ENCODE data around the gene STX10.
A peak's percentile ranks its signal among the peaks of the same experiment; 100 is the strongest.
"Not testable (repeated sequence)": the region's sequence is repeated elsewhere in the genome, so short reads cannot be mapped to it uniquely, and the experiment has no call there.

Gene STX10

DNA sequence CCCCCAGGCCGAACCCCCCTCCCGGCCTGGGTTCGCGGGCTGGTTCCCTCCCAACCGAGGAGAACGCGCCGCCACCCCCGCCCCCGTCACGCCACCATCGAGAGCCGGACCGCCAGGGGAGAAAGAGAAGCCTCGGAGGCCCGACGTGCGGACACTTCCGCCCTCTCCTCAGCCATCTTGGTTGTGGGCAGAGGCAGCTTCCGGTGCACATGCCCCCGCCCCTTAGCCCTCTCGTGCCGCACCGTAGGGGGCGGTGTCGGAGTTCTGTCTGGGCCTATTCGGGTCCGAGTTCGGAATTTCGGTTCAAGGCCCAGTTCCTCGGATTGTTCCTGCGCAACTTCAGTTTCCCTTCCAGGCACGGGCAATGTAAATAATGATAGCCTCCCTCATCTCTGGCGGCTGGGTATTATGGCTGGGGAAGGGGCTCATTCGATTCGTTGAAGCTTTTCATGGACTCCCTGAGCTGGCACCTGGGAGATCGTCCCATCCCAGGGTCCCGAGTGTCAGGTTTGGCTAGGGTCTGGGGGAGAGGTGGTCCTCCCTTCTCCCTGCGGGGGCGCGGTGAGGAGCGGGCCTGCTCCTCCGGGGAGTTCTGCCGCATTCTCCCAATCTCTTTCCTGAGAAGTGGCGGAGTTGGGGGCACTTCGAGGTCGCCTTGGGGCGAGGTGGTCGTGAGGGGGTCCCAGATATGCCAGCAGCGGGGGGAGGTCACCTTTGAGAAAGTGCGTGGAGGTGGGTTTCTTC, at the start of gene STX10, which contains the start of gene IER2:
TSS of gene STX10 (minus strand) at position 189 of the 744 bp plus-strand sequence. CDS start 202 bp downstream, outside the sequence.
TSS of gene IER2 (plus strand) at position 225 of the 744 bp plus-strand sequence. CDS start 2,776 bp downstream, outside the sequence.
- FAIRE-seq: peak; percentile 79

DNA sequence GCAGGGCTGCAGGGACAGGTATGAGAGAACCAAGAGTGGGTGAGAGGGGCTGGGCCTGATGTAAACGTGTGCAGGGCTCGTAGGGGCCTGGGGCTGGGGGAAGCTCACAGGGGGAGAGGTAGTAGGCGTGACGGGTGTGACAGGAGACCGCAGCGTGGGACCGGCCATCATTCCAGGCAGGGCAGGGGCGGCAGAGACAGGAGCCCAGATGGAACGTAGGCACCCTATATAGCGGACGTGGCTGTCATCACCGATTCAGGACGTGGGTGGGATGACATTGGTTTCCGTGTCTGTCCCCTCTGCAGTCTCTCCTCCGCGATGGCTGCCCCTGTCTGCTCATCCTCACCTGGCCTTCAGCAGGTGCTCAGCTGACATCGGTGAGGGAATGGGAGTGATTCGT, 48.5 kb upstream of the STX10 start:
- FAIRE-seq: no peak

GRCh38 chr19:13195678-13196077, 45.5 kb upstream of the STX10 start:
- no peak for FAIRE-seq

DNA sequence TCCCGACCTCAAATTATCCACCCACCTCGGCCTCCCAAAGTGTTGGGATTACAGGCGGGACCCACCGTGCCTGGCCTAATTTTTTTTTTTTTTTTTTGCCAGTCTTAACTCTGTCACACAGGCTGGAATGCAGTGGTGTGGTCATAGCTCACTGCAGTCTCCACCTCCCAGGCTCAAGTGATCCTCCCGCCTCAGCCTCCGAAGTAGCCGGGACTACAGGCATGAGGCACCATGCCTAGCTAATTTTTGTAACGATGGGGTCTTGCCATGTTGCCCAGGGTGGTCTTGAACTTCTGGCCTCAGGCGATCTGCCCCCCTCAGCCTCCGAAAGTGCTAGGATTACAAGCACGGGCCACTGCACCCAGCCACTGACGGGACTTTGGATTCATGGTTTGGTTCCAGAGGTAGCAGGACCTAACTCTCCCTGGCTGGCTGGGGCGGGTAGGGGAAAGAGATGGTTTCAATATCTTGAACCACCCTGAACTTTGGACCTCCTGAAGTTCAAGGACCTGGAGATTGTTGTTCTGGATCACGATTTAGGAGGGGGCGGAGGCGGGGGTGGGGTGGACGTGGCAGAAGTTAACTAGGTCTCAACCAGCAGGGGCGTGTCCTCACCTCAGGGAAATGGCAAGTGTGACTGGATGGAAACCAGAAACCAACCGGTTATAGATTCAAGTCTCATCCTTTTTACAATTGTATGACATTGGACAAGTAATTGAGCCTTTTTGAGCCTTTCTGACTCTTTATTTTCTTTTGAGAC, 40.8 kb upstream of the STX10 start:
- no peak for FAIRE-seq

DNA sequence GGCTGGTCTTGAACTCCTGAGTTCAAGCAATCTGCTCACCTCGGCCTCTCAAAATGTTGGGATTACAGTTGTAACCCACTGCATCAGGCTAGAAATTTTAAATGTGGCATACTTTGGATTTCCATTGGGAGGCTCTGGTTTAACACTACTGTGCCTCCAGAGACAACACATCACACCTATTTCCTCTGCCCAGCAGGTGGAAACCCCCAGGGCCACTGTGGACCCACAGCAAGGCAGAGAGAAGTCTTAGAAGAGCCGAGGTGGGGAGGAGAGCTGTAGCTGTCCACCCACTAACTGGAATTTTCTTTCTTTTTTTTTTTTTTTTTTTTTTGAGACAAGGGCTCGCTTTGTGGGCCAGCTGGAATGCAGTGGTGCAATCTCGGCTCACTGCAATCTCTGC, 39.4 kb upstream of the STX10 start:
- no peak for FAIRE-seq

DNA sequence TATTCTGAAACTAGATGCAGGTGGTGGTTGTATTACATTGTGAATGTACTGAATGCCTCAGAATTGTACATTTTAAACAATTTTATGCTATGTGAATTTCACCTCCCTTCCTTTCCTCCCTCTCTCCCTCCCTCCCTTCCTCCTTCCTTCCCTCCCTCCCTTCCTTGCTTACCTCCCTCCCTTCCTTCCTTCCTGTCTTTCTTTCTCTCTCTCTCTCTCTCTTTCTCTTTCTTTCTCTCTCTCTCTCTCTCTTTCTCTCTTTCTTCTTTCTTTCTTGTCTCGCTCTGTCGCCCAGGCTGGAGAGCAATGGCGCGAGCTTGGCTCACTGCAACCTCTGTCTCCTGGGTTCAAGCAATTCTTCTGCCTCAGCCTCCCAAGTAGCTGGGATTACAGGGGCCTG, 37.2 kb upstream of the STX10 start:
- no peak for FAIRE-seq

DNA sequence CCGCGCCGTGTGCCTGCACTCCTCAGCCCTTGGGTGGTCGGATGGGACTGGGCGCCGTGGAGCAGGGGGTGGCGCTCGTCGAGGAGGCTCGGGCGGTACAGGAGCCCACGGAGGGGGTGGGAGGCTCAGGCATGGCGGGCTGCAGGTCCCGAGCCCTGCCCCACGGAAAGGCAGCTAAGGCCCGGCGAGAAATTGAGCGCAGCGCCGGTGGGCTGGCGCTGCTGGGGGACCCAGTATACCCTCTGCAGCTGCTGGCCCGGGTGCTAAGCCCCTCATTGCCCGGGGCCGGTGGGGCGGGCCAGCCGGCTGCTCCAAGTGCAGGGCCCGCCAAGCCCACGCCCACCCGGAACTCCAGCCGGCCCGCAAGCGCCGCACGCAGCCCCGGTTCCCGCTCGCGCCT, 36.5 kb upstream of the STX10 start:
- not testable (repeated sequence) for FAIRE-seq

- not testable (repeated sequence) for FAIRE-seq
Measured at GRCh38 chr19:13185763-13186657, 35.8 kb upstream of the STX10 start.

- FAIRE-seq: not testable (repeated sequence)
Measured at GRCh38 chr19:13184926-13185325, 34.8 kb upstream of the STX10 start.

DNA sequence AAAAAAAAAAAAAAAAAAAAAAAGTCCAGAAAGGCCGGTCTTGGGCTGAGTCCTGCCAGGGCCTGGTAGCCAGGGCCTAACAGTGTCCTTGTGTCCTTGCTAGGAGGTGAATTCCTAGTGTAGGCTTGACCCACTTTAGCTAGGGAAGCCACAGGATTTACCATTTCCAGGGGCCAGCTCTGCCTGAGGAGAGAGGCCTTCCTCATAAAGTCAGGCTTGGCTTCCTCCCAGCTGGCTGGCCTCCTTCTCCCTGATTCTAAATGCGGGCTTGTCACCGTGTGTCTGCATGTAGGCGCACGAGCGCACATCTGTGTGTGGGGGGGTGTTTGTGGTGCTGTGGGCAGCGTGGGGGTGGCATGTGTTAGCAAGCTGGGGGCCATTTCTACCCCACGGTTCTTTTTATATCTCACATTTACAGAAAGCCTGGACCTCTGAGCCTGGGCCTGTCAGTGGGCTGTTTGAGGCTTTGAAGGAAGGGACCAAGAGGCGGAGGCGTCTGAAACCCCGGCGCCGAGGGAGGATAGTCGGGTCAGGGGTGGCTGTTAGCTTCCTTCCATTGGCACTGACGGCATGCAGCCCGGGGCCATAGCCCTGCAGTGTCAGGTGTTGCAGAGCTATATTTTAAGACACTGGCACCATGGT, 31.7 kb upstream of the STX10 start:
- FAIRE-seq: no peak

DNA sequence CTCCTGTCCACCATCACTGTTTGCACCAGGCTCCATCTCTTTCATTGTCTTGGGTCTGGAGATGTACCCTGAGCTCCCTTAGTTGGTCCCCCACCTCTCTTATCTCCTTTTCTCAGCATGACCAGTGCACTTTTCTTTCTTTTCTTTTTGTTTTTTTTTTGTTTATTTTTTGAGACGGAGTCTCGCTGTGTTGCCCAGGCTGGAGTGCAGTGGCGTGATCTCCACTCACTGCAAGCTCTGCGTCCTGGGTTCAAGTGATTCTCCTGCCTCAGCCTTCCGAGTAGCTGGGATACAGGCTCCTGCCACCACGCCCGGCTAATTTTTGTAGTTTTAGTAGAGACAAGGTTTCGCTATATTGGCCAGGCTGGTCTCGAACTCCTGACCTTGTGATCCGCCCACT, 28.1 kb upstream of the STX10 start:
- not testable (repeated sequence) for FAIRE-seq

GRCh38 chr19:13177584-13177983, 27.4 kb upstream of the STX10 start:
- FAIRE-seq: not testable (repeated sequence)

GRCh38 chr19:13176345-13176744, 26.2 kb upstream of the STX10 start:
- FAIRE-seq: no peak

DNA sequence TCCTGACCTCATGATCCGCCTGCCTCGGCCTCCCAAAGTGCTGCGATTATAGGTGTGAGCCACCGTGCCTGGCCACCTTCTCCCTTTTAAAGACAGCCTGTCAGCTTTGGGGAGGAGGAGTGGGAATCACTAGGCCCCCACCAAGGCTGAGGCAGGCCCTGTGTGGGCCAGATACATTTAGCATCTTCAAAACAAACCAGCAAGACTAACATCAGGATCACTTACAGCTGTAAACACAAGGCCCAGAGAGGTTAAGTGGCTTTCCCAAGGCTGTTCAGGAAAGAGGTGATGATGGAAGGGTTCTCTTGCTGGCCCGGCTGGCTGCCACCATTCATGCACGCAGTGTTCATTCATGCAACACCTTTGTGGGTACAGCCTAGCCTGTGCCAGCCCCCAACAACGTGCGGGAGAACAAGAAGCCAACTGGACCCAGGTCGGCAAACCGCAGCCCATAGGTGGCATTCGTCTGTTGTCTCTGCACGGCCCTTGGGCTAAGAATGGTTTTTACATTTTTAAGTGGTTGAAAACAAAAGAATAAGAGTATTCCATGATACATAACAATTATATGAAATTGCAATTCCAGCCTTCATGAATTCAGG, 23.1 kb upstream of the STX10 start:
- FAIRE-seq: no peak

DNA sequence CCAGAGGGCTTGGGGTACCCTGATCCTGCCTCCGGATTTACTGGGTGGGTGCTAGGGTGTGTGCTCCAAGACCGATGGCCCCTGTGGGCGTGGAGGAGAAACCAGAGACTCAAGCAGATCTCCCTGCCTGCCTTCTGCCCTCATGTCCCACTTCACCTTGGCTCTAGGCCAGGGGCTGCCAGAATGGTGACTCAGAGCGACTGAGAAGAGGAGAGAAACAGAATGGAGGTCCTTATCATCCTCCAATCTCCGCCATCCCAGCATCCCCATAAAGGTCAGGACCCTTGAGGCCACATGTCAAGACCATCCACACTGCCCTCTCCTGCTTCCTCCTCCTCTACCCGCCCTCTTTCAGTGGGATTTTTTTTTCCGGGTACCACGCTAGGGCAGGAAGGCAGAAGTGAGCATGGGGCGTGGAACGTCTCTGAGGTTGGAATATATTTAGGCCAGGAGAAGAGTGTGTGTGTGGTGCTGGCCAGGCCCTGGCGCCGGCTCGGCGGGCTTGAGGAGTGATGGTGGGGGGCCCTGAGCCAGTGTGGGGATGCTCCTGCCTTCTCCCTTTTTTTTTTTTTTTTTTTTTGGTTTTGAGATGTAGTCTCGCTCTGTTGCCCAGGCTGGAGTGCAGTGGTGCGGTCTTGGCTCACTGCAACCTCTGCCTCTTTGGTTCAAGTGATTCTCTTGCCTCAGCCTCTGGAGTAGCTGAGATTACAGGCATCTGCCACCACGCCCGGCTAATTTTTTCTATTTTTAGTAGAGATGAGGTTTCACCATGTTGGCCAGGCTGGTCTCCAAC, 22.4 kb upstream of the STX10 start:
- no peak for FAIRE-seq

DNA sequence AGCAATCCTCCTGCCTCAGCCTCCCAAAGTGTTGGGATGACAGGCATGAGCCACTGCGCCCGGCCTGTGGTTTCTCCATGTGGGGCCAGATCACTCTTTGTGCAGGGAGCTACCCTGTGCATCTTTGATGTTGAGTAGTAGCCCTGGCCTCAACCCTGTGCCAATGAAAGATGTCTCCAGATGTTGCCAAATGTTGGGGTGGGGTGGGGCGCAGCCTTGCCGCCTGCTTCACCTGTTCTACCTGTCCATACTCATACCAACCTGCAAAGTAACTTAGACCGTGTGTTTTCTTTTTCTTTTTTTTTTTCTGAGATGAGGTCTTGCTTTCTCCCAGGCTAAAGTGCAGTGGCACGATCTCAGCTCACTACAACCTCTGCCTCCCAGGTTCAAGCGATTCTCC, 21.0 kb upstream of the STX10 start:
- no peak for FAIRE-seq

DNA sequence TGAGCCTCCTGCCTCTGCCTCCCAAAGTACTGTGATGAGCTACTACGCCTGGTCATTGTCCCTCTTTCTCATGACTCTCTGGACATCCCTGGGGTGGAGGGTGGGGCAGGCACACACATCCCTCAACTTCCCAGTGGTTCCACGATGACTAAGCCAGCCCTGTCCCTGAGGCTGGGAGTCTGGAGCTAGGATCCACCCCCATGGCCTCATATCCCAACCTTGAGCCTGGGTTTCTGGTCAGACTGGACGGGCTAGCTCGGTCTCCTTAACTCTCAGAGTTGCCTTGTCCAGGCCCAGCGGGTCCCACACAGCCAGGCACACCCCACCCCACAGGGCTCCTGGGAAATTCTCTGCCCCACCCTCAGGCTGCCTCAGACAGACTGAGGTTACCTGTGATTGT, 19.6 kb upstream of the STX10 start:
- FAIRE-seq: no peak

GRCh38 chr19:13166151-13166550, 16.0 kb upstream of the STX10 start:
- not testable (repeated sequence) for FAIRE-seq

DNA sequence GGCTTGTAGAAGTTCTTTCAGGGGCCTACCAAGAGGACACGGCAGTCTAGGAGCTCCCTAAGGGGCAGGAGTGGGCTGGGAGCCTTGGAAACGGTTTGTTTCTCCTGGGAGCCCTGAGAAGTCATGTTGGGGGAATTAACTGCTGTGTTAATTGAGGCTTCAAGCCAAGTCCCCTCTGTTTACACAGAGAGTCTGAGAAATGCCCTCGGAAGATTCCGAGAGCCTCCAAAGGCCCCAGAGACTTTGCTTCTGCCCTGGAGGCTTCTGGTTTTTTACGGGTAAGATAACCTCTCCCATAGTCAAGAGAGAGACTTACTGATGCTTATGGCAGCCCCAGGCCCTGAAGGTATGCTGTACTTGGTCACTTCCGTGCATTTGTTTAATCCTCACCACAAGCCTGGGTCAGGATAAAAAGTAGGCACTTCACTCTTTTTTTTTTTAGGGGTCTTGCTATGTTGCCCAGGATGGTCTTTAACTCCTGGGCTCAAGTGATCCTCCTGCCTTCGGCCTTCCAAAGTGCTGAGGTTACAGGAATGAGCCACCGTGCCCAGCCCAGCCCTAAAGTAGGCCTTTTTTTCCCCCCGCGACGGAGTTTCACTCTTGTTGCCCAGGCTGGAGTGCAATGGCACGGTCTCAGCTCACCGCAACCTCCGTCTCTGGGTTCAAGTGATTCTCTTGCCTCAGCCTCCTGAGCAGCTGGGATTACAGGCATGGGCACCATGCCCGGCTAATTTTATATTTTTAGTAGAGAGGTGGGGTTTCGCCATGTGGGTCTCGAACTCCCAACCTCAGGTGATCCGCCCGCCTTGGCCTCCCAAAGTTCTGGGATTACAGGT, 15.2 kb upstream of the STX10 start:
- no peak for FAIRE-seq

All from A204.1 (cell line).